ENCODE measurements around the gene BICDL1. TPM values are rescaled to one million over a fixed set of nuclear protein-coding genes. Genes with fewer than 3 reads are reported as not detected.

Gene BICDL1
- total and polyA plus RNA-seq, 10 of the 15 experiments (the other 5 are each of a cell fraction or from before 2014, with no cell fraction given), result 0.72 to 12.3 (median 4.2) TPM

DNA sequence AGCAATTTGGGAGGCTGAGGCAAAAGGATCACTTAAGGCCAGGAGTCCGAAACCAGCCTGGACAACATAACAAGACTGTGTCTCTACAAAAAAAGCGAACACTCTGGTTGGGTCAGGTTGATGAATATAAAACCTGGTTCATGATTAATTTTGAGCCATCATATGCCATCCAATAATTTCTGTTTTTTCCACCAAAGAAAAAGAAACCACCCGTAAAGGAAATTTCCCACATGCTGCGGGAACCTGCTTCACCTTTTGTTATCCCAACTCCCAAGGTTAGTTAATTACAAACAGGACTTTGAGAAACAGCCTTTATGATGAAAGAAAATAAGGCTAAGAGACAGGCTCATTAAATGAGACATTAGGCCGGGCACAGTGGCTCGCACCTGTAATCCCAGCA lies 24.1 kb upstream of the BICDL1 start:
- TF ChIP-seq BRCA1 (IDR thresholded peaks at IDR 0.05; ENCODE audit: low read depth, low read length), result no peak
- TF ChIP-seq, protein P1, sequence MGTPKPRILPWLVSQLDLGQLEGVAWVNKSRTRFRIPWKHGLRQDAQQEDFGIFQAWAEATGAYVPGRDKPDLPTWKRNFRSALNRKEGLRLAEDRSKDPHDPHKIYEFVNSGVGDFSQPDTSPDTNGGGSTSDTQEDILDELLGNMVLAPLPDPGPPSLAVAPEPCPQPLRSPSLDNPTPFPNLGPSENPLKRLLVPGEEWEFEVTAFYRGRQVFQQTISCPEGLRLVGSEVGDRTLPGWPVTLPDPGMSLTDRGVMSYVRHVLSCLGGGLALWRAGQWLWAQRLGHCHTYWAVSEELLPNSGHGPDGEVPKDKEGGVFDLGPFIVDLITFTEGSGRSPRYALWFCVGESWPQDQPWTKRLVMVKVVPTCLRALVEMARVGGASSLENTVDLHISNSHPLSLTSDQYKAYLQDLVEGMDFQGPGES (IDR thresholded peaks at IDR 0.05), result no peak
- TF ChIP-seq, protein P2, sequence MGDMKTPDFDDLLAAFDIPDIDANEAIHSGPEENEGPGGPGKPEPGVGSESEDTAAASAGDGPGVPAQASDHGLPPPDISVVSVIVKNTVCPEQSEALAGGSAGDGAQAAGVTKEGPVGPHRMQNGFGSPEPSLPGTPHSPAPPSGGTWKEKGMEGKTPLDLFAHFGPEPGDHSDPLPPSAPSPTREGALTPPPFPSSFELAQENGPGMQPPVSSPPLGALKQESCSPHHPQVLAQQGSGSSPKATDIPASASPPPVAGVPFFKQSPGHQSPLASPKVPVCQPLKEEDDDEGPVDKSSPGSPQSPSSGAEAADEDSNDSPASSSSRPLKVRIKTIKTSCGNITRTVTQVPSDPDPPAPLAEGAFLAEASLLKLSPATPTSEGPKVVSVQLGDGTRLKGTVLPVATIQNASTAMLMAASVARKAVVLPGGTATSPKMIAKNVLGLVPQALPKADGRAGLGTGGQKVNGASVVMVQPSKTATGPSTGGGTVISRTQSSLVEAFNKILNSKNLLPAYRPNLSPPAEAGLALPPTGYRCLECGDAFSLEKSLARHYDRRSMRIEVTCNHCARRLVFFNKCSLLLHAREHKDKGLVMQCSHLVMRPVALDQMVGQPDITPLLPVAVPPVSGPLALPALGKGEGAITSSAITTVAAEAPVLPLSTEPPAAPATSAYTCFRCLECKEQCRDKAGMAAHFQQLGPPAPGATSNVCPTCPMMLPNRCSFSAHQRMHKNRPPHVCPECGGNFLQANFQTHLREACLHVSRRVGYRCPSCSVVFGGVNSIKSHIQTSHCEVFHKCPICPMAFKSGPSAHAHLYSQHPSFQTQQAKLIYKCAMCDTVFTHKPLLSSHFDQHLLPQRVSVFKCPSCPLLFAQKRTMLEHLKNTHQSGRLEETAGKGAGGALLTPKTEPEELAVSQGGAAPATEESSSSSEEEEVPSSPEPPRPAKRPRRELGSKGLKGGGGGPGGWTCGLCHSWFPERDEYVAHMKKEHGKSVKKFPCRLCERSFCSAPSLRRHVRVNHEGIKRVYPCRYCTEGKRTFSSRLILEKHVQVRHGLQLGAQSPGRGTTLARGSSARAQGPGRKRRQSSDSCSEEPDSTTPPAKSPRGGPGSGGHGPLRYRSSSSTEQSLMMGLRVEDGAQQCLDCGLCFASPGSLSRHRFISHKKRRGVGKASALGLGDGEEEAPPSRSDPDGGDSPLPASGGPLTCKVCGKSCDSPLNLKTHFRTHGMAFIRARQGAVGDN (IDR thresholded peaks at IDR 0.05), result no peak
- no peak for TF ChIP-seq BHLHE40 (IDR thresholded peaks at IDR 0.05; ENCODE audit: borderline replicate concordance in 1 of 2, low read depth in 2 of 2, low read length in 1 of 2)
- TF ChIP-seq, protein P3, sequence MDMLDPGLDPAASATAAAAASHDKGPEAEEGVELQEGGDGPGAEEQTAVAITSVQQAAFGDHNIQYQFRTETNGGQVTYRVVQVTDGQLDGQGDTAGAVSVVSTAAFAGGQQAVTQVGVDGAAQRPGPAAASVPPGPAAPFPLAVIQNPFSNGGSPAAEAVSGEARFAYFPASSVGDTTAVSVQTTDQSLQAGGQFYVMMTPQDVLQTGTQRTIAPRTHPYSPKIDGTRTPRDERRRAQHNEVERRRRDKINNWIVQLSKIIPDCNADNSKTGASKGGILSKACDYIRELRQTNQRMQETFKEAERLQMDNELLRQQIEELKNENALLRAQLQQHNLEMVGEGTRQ (IDR thresholded peaks at IDR 0.05; ENCODE audit: borderline replicate concordance, low read depth, low read length), result no peak
- no peak for TF ChIP-seq KDM1A (IDR thresholded peaks at IDR 0.05; ENCODE audit: borderline replicate concordance)
- no peak for TF ChIP-seq DPF2 (IDR thresholded peaks at IDR 0.05)
- no peak for TF ChIP-seq MEF2B (IDR thresholded peaks at IDR 0.05; ENCODE audit: partially characterized antibody, poor library complexity, severe bottlenecking)
- TF ChIP-seq WRNIP1 (IDR thresholded peaks at IDR 0.05; ENCODE audit: borderline replicate concordance, low read depth, low read length), result no peak
- TF ChIP-seq, protein P4, sequence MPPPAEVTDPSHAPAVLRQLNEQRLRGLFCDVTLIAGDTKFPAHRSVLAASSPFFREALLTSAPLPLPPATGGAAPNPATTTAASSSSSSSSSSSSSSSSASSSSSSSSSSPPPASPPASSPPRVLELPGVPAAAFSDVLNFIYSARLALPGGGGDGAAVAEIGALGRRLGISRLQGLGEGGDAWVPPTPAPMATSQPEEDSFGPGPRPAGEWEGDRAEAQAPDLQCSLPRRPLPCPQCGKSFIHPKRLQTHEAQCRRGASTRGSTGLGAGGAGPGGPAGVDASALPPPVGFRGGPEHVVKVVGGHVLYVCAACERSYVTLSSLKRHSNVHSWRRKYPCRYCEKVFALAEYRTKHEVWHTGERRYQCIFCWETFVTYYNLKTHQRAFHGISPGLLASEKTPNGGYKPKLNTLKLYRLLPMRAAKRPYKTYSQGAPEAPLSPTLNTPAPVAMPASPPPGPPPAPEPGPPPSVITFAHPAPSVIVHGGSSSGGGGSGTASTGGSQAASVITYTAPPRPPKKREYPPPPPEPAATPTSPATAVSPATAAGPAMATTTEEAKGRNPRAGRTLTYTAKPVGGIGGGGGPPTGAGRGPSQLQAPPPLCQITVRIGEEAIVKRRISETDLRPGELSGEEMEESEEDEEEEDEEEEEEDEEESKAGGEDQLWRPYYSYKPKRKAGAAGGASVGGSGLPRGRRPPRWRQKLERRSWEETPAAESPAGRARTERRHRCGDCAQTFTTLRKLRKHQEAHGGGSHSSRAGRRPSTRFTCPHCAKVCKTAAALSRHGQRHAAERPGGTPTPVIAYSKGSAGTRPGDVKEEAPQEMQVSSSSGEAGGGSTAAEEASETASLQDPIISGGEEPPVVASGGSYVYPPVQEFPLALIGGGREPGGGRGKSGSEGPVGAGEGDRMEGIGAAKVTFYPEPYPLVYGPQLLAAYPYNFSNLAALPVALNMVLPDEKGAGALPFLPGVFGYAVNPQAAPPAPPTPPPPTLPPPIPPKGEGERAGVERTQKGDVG (CRISPR knock-in tag; IDR thresholded peaks at IDR 0.05), result no peak
- TF ChIP-seq YY1 (IDR thresholded peaks at IDR 0.05; ENCODE audit: low read depth, low read length), result no peak
- no peak for TF ChIP-seq TCF3 (IDR thresholded peaks at IDR 0.05; ENCODE audit: borderline replicate concordance, insufficient read depth, low read depth, low read length)
- no peak for TF ChIP-seq PML (IDR thresholded peaks at IDR 0.05; ENCODE audit: low read length)
- TF ChIP-seq NFXL1 (IDR thresholded peaks at IDR 0.05; ENCODE audit: borderline replicate concordance), result no peak
- no peak overlapping the region for H3K4me3 ChIP-seq
- intact Hi-C loops (cut with micrococcal nuclease; ENCODE audit: unreplicated experiment) (no loop called here), in situ Hi-C loops (cut with MboI) (no loop called here)
- ChIA-PET SMC1A (ENCODE audit: uncharacterized antibody, unreplicated experiment) (no interaction called here), POLR2A (no interaction called here), CTCF (no interaction called here), RAD21 (ENCODE audit: unreplicated experiment) (no interaction called here)
- no peak overlapping the region for H3K4me2 ChIP-seq (ENCODE audit: control insufficient read depth, insufficient read depth)
- H3K9me3 ChIP-seq (replicated peaks; ENCODE audit: control insufficient read depth, insufficient read depth, low read length), result no peaks in the 10 kb centered on the region; the same call in 2 of the 3 replicates
- no peaks in the 10 kb centered on the region for H4K20me1 ChIP-seq (ENCODE audit: control insufficient read depth, insufficient read depth)
- no peak overlapping the region for H3K9ac ChIP-seq (ENCODE audit: control insufficient read depth, insufficient read depth, low read length)
- ATAC-seq, result no peak
- H3K27me3 ChIP-seq (replicated peaks in 1 of 2; ENCODE audit: control insufficient read depth in 2 of 2, insufficient read depth in 2 of 2, low read length in 1 of 2), result no peaks in the 10 kb centered on the region
- H3K27ac ChIP-seq (ENCODE audit: control insufficient read depth, insufficient read depth), result no peak overlapping the region
- no peak for DNase-seq (ENCODE audit: low read depth, low spot score)
- BruUV-seq (replicated peaks), result no TSS peak
- 78% methylated on average over 6 of the region's 6 CpGs for WGBS (ENCODE audit: insufficient coverage, insufficient replicate concordance, low lambda C conversion rate, missing lambda C conversion rate)
- H3K36me3 ChIP-seq (ENCODE audit: control insufficient read depth in 2 of 2, insufficient read depth in 2 of 2, low read length in 1 of 2), result no peaks in the 10 kb centered on the region
- FAIRE-seq, result no peak
- H3K79me2 ChIP-seq (ENCODE audit: control insufficient read depth, insufficient read depth, low read length), result no peaks in the 10 kb centered on the region
- no peak overlapping the region for H2AFZ ChIP-seq (ENCODE audit: control insufficient read depth, low read depth, low read length)
- H3K4me1 ChIP-seq (ENCODE audit: control insufficient read depth, insufficient read depth, low read length), result no peaks in the 10 kb centered on the region
